NT2/D1 (cell line): ENCODE data around the gene MNDA.

Experiments used
- YY1 ChIP-seq: IDR thresholded peaks from 2 replicates; pipeline ENCODE4 v1.6.1; 2011; ENCODE audit not compliant: insufficient read length, insufficient read depth
- ZNF274 ChIP-seq: IDR thresholded peaks from 2 replicates; pipeline ENCODE4 v1.6.1; 2011; ENCODE audit warnings: mild to moderate bottlenecking, low read depth, low read length

DNA sequence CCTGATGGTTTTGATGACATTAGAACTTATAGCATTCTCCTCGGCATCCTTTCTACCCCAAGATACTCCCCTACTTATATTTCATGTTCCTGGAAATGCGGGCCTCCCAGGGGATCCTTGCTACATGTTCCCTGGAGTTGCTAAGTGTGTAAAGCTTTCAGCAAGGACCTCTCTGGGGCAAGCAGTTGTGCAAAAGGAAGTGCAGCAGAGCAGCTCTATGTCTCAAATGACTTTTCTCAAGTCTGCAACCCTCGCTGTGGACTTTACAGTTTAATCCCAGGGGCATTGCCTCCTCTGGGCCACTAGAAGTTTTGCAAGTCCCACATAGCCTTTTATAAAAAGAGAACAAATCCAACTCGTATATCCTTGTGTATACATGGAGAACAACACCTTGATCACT is 20.8 kb upstream of the MNDA start:
- TF ChIP-seq YY1 (no peak), ZNF274 (no peak)
